HG02610 (cell line): ENCODE measurements around the gene SLCO2A1.
A peak's percentile ranks its signal among the peaks of the same experiment; 100 is the strongest.

Experiments
- ATAC-seq: cut with Tn5 transposase; IDR thresholded peaks from one replicate; pipeline ENCODE4 v1.9.1; 2021; ENCODE audit warnings: mild to moderate bottlenecking, moderate library complexity; ENCODE audit not compliant: unreplicated experiment

SLCO2A1 gene

GRCh38 chr3:133935843-133936769, 93.6 kb downstream of the SLCO2A1 start:
- ATAC-seq: no peak

GRCh38 chr3:133934996-133935842, 94.5 kb downstream of the SLCO2A1 start:
- ATAC-seq: no peak

DNA sequence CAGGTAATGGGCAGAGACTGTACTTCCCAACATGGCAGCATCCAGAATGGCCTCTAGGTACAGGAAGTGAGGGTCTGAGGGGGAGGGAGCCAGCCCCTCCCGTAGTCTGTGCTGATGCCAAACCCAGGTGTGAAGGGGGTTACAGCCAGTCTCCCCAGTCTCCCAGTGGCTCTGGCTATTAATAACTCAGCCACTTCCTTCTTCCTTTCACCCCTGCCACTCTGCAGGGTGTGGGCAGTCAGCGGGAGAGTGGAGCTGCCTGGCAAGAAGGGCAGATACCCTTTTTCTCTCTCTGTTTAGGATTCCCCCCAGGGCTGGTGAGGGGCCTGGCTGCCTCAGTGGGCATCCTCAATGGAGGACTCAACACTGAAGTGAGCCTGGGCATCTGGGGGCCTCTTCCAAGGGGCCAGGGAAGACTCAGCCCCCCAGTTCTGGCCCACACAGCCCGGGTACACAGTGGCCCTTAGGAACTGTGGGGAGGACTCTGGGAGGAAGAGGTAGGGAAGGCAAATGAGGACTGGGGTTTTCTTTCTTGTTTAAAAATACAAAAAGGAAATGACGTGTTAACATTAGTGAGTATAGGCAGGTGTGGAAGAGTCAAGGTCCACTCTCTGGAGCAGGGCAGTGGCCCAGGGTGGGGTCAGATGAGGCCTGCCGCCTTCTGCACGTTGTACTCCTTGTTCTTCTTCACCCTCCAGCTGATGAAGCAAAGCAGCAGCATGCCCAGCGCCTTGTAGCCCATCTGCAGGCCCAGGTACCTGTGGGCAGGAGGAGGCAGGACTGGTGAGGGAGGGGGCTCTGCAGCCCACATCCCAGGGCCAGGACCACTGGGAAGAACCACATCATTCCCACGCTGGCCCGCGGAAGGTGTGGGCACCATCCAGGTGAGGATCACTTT, 95.4 kb downstream of the SLCO2A1 start:
- ATAC-seq: no peak

DNA sequence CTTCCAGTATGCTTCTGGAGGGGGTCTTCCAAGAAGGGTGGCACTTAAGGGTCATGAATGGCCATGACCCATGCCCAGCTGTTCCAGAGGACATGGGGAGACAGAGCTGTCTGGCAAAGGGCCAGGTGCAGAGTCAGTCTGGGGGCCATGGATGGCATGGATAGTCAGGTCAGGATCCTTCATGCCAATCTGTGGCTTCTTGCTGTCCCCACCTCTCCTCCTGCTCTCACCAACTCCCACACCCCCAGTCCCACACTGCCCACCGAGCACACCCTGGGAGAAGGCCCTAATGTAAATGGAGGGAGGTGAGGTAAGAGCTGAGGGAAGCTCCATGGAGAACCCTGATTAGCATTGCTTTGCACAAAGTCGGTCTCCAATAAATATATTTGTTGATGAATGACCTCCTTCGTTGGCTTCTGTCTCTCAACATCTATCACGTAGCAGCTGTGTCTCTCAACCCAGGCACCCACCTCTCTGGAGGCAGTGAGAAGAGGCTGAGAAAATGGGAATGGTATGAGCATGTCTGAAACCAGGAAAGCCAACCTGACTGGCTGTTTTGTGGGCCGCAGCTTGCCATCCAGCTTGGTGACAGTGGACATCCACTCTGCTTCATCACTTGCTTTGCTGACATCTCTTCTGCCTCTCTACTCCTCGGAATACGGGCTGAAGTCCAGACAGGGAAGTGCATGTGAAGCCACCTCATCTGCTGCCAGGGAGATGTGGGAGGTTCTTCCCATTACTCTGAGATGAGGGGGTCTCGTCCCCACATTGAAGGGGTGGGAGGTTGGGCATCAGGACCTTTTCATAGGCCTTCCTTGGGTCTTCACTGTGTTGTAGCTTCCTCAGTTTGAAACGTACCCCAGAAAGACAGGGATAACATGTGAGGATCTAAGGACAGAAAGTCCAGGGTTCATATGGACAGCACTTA, 96.4 kb downstream of the SLCO2A1 start:
- ATAC-seq: no peak

- no peak for ATAC-seq
Measured at GRCh38 chr3:133932009-133932408, 97.7 kb downstream of the SLCO2A1 start.

GRCh38 chr3:133931084-133931483, 98.6 kb downstream of the SLCO2A1 start:
- no peak for ATAC-seq

DNA sequence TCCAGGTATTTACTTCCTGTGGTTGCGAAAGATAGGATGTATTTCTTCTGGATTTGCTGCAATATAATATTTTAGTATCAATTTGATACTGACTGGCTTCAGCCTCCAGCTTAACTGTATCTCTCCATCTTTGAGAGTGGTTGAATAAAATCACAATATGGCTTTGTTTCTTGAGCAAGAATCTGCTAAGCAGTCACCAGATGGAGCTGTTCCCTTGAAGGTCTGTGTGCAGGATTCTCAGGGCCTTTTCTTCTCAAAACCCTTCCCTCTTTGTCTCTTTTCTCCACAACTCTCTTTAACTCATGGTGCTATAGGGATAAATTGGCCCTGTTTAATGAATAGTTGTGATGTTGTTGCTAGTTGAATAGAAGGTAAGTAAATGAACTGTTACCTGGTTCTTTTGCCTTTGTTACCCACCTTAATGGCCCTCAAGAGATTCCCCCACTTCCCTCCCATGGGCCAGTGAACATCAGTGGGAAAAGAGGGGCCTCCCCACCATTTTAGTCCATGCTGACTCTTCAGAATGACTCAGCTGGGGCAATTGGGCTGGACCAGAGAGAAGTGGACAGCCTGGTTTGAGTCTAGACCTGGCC, 99.3 kb downstream of the SLCO2A1 start:
- no peak for ATAC-seq

- no peak for ATAC-seq
Measured at GRCh38 chr3:133928903-133929607, 100.7 kb downstream of the SLCO2A1 start.

- no peak for ATAC-seq
Measured at GRCh38 chr3:133928136-133928893, 101.4 kb downstream of the SLCO2A1 start.

DNA sequence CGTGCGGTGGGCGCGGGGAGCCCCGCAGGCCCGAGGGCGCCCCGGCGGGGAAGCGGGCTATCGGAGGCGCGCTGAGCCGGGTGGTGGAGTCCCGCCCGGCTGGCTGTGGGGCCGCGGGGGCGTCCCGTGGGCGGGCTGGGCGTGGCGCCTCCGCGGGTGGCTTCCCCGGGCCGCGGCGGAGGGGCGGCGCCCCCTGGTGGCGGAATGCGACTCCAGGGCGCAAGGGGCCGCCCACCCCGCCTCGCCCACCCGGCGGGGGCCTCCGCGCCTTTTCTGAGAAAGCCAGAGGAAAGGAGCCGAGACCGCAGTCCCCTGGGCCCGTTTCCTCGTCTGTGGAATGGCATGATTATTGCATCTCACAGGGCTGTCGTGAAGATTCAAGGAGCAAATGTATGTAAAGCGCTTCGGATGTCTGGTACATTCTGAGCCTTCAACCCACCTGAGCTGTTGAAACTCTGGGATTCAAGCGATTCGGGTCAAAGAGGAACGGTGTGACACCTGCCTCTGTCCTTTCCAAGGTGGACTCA, 102.1 kb downstream of the SLCO2A1 start:
- ATAC-seq: peak; percentile 67

- ATAC-seq: peak; percentile 15
Measured at GRCh38 chr3:133926736-133927539, 102.8 kb downstream of the SLCO2A1 start.

- ATAC-seq: no peak
Measured at GRCh38 chr3:133925960-133926735, 103.6 kb downstream of the SLCO2A1 start.

DNA sequence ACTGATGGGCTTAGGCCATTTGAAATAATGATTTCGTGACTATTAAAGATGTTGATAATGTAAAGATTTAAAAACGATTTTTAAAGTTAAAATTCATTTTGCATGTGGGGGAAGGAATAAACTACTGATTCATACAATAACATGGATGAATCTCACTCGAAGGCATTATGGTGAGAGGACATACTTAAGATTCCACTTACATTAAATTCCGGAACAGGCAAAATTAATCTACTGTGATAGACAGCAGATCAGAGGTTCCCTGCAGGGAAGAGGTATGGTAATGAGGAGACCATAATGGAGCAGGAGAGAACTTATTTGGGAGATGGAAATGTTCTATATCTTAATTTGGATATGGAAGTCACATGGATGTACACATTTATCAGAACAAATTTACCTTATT, 105.7 kb downstream of the SLCO2A1 start:
- ATAC-seq: no peak

DNA sequence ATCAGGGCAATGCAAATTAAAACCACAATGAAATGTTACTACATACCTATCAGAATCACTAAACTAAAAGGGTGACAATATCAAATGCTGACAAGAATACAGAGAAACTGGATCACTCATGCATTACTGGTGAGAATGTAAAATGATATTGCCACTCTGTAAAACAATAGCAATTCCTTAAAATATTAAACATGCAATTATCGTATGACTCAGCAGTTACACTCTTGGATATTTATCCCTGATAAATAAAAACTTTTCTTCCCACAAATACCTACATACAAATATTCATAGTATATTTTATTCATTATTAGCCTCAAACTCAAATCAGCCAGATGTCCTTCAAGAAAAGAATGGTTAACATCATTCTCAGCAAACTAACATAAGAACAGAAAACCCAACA, 108.1 kb downstream of the SLCO2A1 start:
- no peak for ATAC-seq

GRCh38 chr3:133917144-133917543, 112.6 kb downstream of the SLCO2A1 start:
- ATAC-seq: no peak
